ENCODE data around the gene LGALS9.
"Not testable (repeated sequence)": the region's sequence is repeated elsewhere in the genome, so short reads cannot be mapped to it uniquely, and the experiment has no call there.

The LGALS9 gene

GRCh38 chr17:27640790-27641189, 9.8 kb downstream of the LGALS9 start:
- Histone ChIP-seq H3K9me3 (ENCODE audit: low read length) (no peaks in the 10 kb centered on the region), H4K20me1 (ENCODE audit: insufficient read depth, low read length) (no peaks in the 10 kb centered on the region), H3K9ac (ENCODE audit: low read length) (no peak overlapping the region), H3K36me3 (ENCODE audit: insufficient read depth, low read length) (no peaks in the 10 kb centered on the region), H3K4me1 (ENCODE audit: insufficient read depth, low read length, severe bottlenecking) (no peaks in the 10 kb centered on the region), H3F3A (ENCODE audit: insufficient read depth, low read length) (no peaks in the 10 kb centered on the region), H3K27ac (ENCODE audit: low read depth, low read length, poor library complexity, severe bottlenecking) (no peak overlapping the region), H3K79me2 (ENCODE audit: insufficient read depth, low read length) (no peaks in the 10 kb centered on the region), H3K4me2 (ENCODE audit: low read length) (no peak overlapping the region), H2AFZ (ENCODE audit: low read length) (no peak overlapping the region), H3K4me3 (ENCODE audit: low read depth, low read length, poor library complexity, severe bottlenecking) (no peak overlapping the region), H3K27me3 (ENCODE audit: insufficient read depth, low read length) (no peaks in the 10 kb centered on the region), H3K9me2 (ENCODE audit: low read depth, low read length) (no peaks in the 10 kb centered on the region)
- no peak for TF ChIP-seq EZH2 (IDR thresholded peaks at IDR 0.05; ENCODE audit: borderline replicate concordance, low read length)
- no peak for TF ChIP-seq CTCF (IDR thresholded peaks at IDR 0.05; ENCODE audit: low read length)

- Histone ChIP-seq H3K27me3 (ENCODE audit: insufficient read depth, low read length) (no peaks in the 10 kb centered on the region), H3F3A (ENCODE audit: insufficient read depth, low read length) (no peaks in the 10 kb centered on the region), H3K4me3 (ENCODE audit: low read depth, low read length, poor library complexity, severe bottlenecking) (no peak overlapping the region), H3K9me2 (ENCODE audit: low read depth, low read length) (no peaks in the 10 kb centered on the region), H3K4me2 (ENCODE audit: low read length) (no peak overlapping the region), H3K4me1 (ENCODE audit: insufficient read depth, low read length, severe bottlenecking) (no peaks in the 10 kb centered on the region), H4K20me1 (ENCODE audit: insufficient read depth, low read length) (no peaks in the 10 kb centered on the region), H3K79me2 (ENCODE audit: insufficient read depth, low read length) (no peaks in the 10 kb centered on the region), H3K27ac (ENCODE audit: low read depth, low read length, poor library complexity, severe bottlenecking) (no peak overlapping the region), H2AFZ (ENCODE audit: low read length) (no peak overlapping the region), H3K9me3 (ENCODE audit: low read length) (no peaks in the 10 kb centered on the region), H3K36me3 (ENCODE audit: insufficient read depth, low read length) (no peaks in the 10 kb centered on the region), H3K9ac (ENCODE audit: low read length) (no peak overlapping the region)
- TF ChIP-seq CTCF (IDR thresholded peaks at IDR 0.05; ENCODE audit: low read length), result no peak
- no peak for TF ChIP-seq EZH2 (IDR thresholded peaks at IDR 0.05; ENCODE audit: borderline replicate concordance, low read length)
Observed at GRCh38 chr17:27644586-27644985, 13.6 kb downstream of the LGALS9 start.

GRCh38 chr17:27645621-27646020, 14.6 kb downstream of the LGALS9 start:
- H3F3A ChIP-seq (ENCODE audit: insufficient read depth, low read length); H3K4me3 ChIP-seq (ENCODE audit: low read depth, low read length, poor library complexity, severe bottlenecking); H3K36me3 ChIP-seq (ENCODE audit: insufficient read depth, low read length); H3K9me3 ChIP-seq (ENCODE audit: low read length); H2AFZ ChIP-seq (ENCODE audit: low read length); H3K27me3 ChIP-seq (ENCODE audit: insufficient read depth, low read length); H3K79me2 ChIP-seq (ENCODE audit: insufficient read depth, low read length); H3K9ac ChIP-seq (ENCODE audit: low read length); H3K27ac ChIP-seq (ENCODE audit: low read depth, low read length, poor library complexity, severe bottlenecking); H3K4me2 ChIP-seq (ENCODE audit: low read length); H3K9me2 ChIP-seq (ENCODE audit: low read depth, low read length); H3K4me1 ChIP-seq (ENCODE audit: insufficient read depth, low read length, severe bottlenecking); H4K20me1 ChIP-seq (ENCODE audit: insufficient read depth, low read length): not testable (repeated sequence)

GRCh38 chr17:27646232-27646631, 15.2 kb downstream of the LGALS9 start:
- TF ChIP-seq EZH2 (IDR thresholded peaks at IDR 0.05; ENCODE audit: borderline replicate concordance, low read length), result no peak
- TF ChIP-seq CTCF (IDR thresholded peaks at IDR 0.05; ENCODE audit: low read length), result no peak
- no peaks in the 10 kb centered on the region for H3K4me1 ChIP-seq (ENCODE audit: insufficient read depth, low read length, severe bottlenecking)

More at GRCh38 chr17:27646232-27646631, 15.2 kb downstream of the LGALS9 start:
- H3K4me2 ChIP-seq (ENCODE audit: low read length), result no peak overlapping the region
- H3F3A ChIP-seq (ENCODE audit: insufficient read depth, low read length), result no peaks in the 10 kb centered on the region
- H3K27ac ChIP-seq (ENCODE audit: low read depth, low read length, poor library complexity, severe bottlenecking), result no peak overlapping the region
- no peaks in the 10 kb centered on the region for H3K36me3 ChIP-seq (ENCODE audit: insufficient read depth, low read length)
- H3K79me2 ChIP-seq (ENCODE audit: insufficient read depth, low read length), result no peaks in the 10 kb centered on the region
- H4K20me1 ChIP-seq (ENCODE audit: insufficient read depth, low read length), result no peaks in the 10 kb centered on the region
- no peaks in the 10 kb centered on the region for H3K9me2 ChIP-seq (ENCODE audit: low read depth, low read length)
- H3K4me3 ChIP-seq (ENCODE audit: low read depth, low read length, poor library complexity, severe bottlenecking), result no peak overlapping the region
- no peak overlapping the region for H3K9ac ChIP-seq (ENCODE audit: low read length)
- H3K27me3 ChIP-seq (ENCODE audit: insufficient read depth, low read length), result no peaks in the 10 kb centered on the region
- H2AFZ ChIP-seq (ENCODE audit: low read length), result no peak overlapping the region
- no peaks in the 10 kb centered on the region for H3K9me3 ChIP-seq (ENCODE audit: low read length)
